HCT116 (cell line): ENCODE data around the gene CCDC185. TPM values are rescaled to one million over a fixed set of nuclear protein-coding genes. Genes with fewer than 3 reads are reported as not detected.
A peak's percentile ranks its signal among the peaks of the same experiment; 100 is the strongest.

Experiments used
- ATAC-seq: fragments of 200-7000 bp; cut with Tn5 transposase; 2 replicates; pipeline ENCODE4 v1.9.1; 2020; ENCODE audit warnings: mild to moderate bottlenecking, moderate library complexity
- BruUV-seq: library from RNA; stranded (reverse); fragments of 400-500 nt; replicated peaks from 2 replicates; lab custom pipeline; 2021; lab: Mats Ljungman, UMichigan
- CTCF ChIA-PET: fragments of 300-600 bp; sonication (Branson Sonifier 250); formaldehyde crosslinking; loops from one replicate; lab custom pipeline; 2021; ENCODE audit warnings: antibody characterized with exemption; lab: Charles Lee
- POLR2A ChIA-PET: fragments of 300-600, 350-600 bp; sonication (Branson Sonifier 250); formaldehyde crosslinking; loops from one replicate; lab custom pipeline; 2021; ENCODE audit warnings: antibody characterized with exemption; lab: Charles Lee
- RAD21 ChIA-PET, 2 experiments: fragments of 300-600 bp; sonication (Branson Sonifier 250); formaldehyde crosslinking; loops; one replicate each; lab custom pipeline; 2023; ENCODE audit warnings: low total read pairs in 2 of 2; ENCODE audit not compliant: uncharacterized antibody in 2 of 2, unreplicated experiment in 2 of 2, low non-redundant PET in 1 of 2; lab: Charles Lee
- DNase-seq: peaks from one replicate; pipeline ENCODE4 v3.0.0-alpha.2; 2010; ENCODE audit warnings: low read depth, low spot score
- H2AFZ ChIP-seq: fragments of 200-600 bp; shearing (Covaris generic), sonication (generic); 2 replicates; pipeline ENCODE4 v1.6.1; 2017; ENCODE audit warnings: low read depth, mixed run types, mixed read lengths, antibody characterized with exemption, low read length; ENCODE audit not compliant: poor library complexity, severe bottlenecking
- H3K27ac ChIP-seq: 2 replicates; pipeline ENCODE4 v1.5.1; 2012; ENCODE audit warnings: low read depth, low read length
- H3K27me3 ChIP-seq: fragments of 200-600 bp; sonication (generic); 2 replicates; pipeline ENCODE4 v1.6.1; 2016; ENCODE audit warnings: mixed run types, low read length, mixed read lengths; ENCODE audit not compliant: insufficient read depth
- H3K36me3 ChIP-seq, 2 experiments: fragments of 200-500 bp in 1 of 2; fragments of 200-600 bp in 1 of 2; sonication (Bioruptor generic) in 1 of 2; sonication (generic) in 1 of 2; 2 replicates each; pipeline versions ENCODE4 v1.5.1 to v1.6.1; 2014 to 2016; ENCODE audit warnings: low read length in 2 of 2, inconsistent platforms in 1 of 2, mixed read lengths in 1 of 2, mixed run types in 1 of 2; ENCODE audit not compliant: insufficient read depth in 2 of 2, control insufficient read depth in 1 of 2
- H3K4me1 ChIP-seq, 2 experiments: fragments of 200-600 bp in 1 of 2; sonication (generic) in 1 of 2; 2 replicates each; pipeline versions ENCODE4 v1.5.1 to v1.6.1; 2012 to 2017; ENCODE audit warnings: low read length in 2 of 2, inconsistent platforms in 1 of 2, mild to moderate bottlenecking in 1 of 2, mixed read lengths in 1 of 2, mixed run types in 1 of 2, moderate library complexity in 1 of 2; ENCODE audit not compliant: insufficient read depth in 2 of 2, control insufficient read depth in 1 of 2
- H3K4me2 ChIP-seq: fragments of 200-600 bp; sonication (generic); 2 replicates; pipeline ENCODE4 v1.6.1; 2017; ENCODE audit warnings: mixed run types, low read length, mixed read lengths
- H3K4me3 ChIP-seq, 2 experiments: fragments of 200-600 bp in 1 of 2; sonication (generic) in 1 of 2; replicated peaks in 1 of 2; 2 replicates each; pipeline ENCODE4 v1.5.1; 2011 to 2016; ENCODE audit warnings: low read length in 2 of 2, control low read depth in 1 of 2, low read depth in 1 of 2, mild to moderate bottlenecking in 1 of 2, mixed read lengths in 1 of 2, mixed run types in 1 of 2
- H3K79me2 ChIP-seq: fragments of 200-600 bp; sonication (generic); 2 replicates; pipeline ENCODE4 v1.6.1; 2017; ENCODE audit warnings: mild to moderate bottlenecking, mixed run types, low read length, moderate library complexity, mixed read lengths; ENCODE audit not compliant: insufficient read depth
- H3K9ac ChIP-seq: fragments of 200-600 bp; sonication (generic); 2 replicates; pipeline ENCODE4 v1.6.1; 2016; ENCODE audit warnings: low read length, mixed read lengths
- H3K9me2 ChIP-seq: fragments of 200-600 bp; sonication (generic), shearing (Covaris generic); 2 replicates; pipeline ENCODE4 v1.6.1; 2017; ENCODE audit warnings: mixed run types, mild to moderate bottlenecking, moderate library complexity; ENCODE audit not compliant: insufficient read depth
- H3K9me3 ChIP-seq, 2 experiments: fragments of 200-500 bp in 1 of 2; fragments of 200-600 bp in 1 of 2; sonication (Bioruptor generic) in 1 of 2; sonication (generic) in 1 of 2; 2 replicates each; pipeline ENCODE4 v1.6.1; 2014 to 2017; ENCODE audit warnings: low read length in 2 of 2, mixed read lengths in 2 of 2, inconsistent platforms in 1 of 2, low read depth in 1 of 2, mild to moderate bottlenecking in 1 of 2, mixed run types in 1 of 2, moderate library complexity in 1 of 2; ENCODE audit not compliant: control insufficient read depth in 1 of 2, insufficient read depth in 1 of 2
- H4K20me1 ChIP-seq: fragments of 200-600 bp; sonication (generic), shearing (Covaris generic); 2 replicates; pipeline ENCODE4 v1.6.1; 2017; ENCODE audit warnings: mixed run types, mild to moderate bottlenecking, moderate library complexity; ENCODE audit not compliant: insufficient read depth
- ATF3 ChIP-seq: IDR thresholded peaks from 2 replicates; pipeline ENCODE4 v1.6.1; 2012
- CBX3 ChIP-seq: IDR thresholded peaks from 2 replicates; pipeline ENCODE4 v1.6.1; 2012; ENCODE audit warnings: low read depth
- CEBPB ChIP-seq: IDR thresholded peaks from 2 replicates; pipeline ENCODE4 v1.6.1; 2012; ENCODE audit warnings: low read depth
- EZH2 ChIP-seq: fragments of 200-600 bp; sonication (generic); IDR thresholded peaks from 2 replicates; pipeline ENCODE4 v1.6.1; 2017; ENCODE audit warnings: antibody characterized with exemption, mixed run types
- EZH2phosphoT487 ChIP-seq: fragments of 200-600 bp; IDR thresholded peaks from 2 replicates; pipeline ENCODE4 v1.6.1; 2018; ENCODE audit warnings: antibody characterized with exemption, borderline replicate concordance
- FOSL1 ChIP-seq: IDR thresholded peaks from 2 replicates; pipeline ENCODE4 v1.6.1; 2012; ENCODE audit warnings: low read depth
- JUND ChIP-seq: IDR thresholded peaks from 2 replicates; pipeline ENCODE4 v1.6.1; 2012
- POLR2A ChIP-seq: IDR thresholded peaks from 2 replicates; pipeline ENCODE4 v1.7.0; 2011; ENCODE audit warnings: borderline replicate concordance; ENCODE audit not compliant: insufficient read depth, insufficient read length; ENCODE audit errors: extremely low read depth
- RAD21 ChIP-seq: IDR thresholded peaks from 2 replicates; pipeline ENCODE4 v1.6.1; 2012; ENCODE audit warnings: low read depth, mild to moderate bottlenecking
- SRF ChIP-seq: IDR thresholded peaks from 2 replicates; pipeline ENCODE4 v1.6.1; 2012; ENCODE audit warnings: low read depth
- intact Hi-C: fragments of 100-400 bp; cut with micrococcal nuclease; formaldehyde crosslinking; loops from 2 replicates; pipeline ENCODE4 v1.10.0; 2022
- total RNA-seq: library from RNA; stranded (reverse); gene quantifications from one replicate; pipeline ENCODE4 v1.2.1, GENCODE V29; 2021; ENCODE audit not compliant: unreplicated experiment
- TF ChIP-seq, protein P1 (sequence below): IDR thresholded peaks from 2 replicates; pipeline ENCODE4 v1.6.1; 2012
- TF ChIP-seq, protein P2 (sequence below), 3 experiments: fragments of 200-600 bp in 1 of 3; sonication (generic) in 1 of 3; IDR thresholded peaks in 2 of 3; conservative IDR thresholded peaks in 1 of 3; 2 replicates each; pipeline ENCODE4 v1.5.1; 2012 to 2017; ENCODE audit warnings: low read depth in 2 of 3, low read length in 2 of 3, antibody characterized with exemption in 1 of 3, borderline replicate concordance in 1 of 3, control low read depth in 1 of 3, mild to moderate bottlenecking in 1 of 3, mixed read lengths in 1 of 3, mixed run types in 1 of 3, moderate library complexity in 1 of 3; ENCODE audit not compliant: insufficient read depth in 1 of 3

Gene CCDC185
- total RNA-seq, 1 experiment from 2014 or later = not detected

- TF ChIP-seq EZH2 = no peak
- no peak for TF ChIP-seq EZH2phosphoT487
These were observed 30.0 kb upstream of the CCDC185 start (continued) for GRCh38 chr1:223363057-223363855.

- ChIA-PET POLR2A (no interaction called here), CTCF (interaction anchor here (1.6 kb wide), 1 partner anchor 15 kb away, joined by 3 read pairs; no protein-coding TSS in a partner anchor), RAD21 (no interaction called here)
- Histone ChIP-seq H3K4me3 (peak within 1 kb of the TSS; percentile 21 to 43), H3K9ac (no peak within 1 kb of the TSS), H4K20me1 (no peaks in the 10 kb centered on the region), H3K4me1 (no peaks in the 10 kb centered on the region), H3K4me2 (peak within 1 kb of the TSS; percentile 63), H3K27ac (no peak within 1 kb of the TSS), H3K9me3 (no peaks in the 10 kb centered on the region), H3K36me3 (no peaks in the 10 kb centered on the region), H3K27me3 (peaks cover 17% of the 10 kb centered on the region; the same call in 1 of the 2 replicates)
- DNase-seq (no peak), ATAC-seq (peak; percentile 81)
- no TSS peak for BruUV-seq
- TF ChIP-seq JUND (no peak), SRF (no peak), POLR2A (no peak), CBX3 (no peak), FOSL1 (no peak), RAD21 (no peak), ATF3 (no peak), CEBPB (no peak)
- TF ChIP-seq, protein P1, sequence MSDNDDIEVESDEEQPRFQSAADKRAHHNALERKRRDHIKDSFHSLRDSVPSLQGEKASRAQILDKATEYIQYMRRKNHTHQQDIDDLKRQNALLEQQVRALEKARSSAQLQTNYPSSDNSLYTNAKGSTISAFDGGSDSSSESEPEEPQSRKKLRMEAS = no peak
- TF ChIP-seq, protein P2, sequence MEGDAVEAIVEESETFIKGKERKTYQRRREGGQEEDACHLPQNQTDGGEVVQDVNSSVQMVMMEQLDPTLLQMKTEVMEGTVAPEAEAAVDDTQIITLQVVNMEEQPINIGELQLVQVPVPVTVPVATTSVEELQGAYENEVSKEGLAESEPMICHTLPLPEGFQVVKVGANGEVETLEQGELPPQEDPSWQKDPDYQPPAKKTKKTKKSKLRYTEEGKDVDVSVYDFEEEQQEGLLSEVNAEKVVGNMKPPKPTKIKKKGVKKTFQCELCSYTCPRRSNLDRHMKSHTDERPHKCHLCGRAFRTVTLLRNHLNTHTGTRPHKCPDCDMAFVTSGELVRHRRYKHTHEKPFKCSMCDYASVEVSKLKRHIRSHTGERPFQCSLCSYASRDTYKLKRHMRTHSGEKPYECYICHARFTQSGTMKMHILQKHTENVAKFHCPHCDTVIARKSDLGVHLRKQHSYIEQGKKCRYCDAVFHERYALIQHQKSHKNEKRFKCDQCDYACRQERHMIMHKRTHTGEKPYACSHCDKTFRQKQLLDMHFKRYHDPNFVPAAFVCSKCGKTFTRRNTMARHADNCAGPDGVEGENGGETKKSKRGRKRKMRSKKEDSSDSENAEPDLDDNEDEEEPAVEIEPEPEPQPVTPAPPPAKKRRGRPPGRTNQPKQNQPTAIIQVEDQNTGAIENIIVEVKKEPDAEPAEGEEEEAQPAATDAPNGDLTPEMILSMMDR (IDR thresholded peaks at IDR 0.05 in 2 of 3, conservative IDR thresholded peaks at IDR 0.05 in 1 of 3; ENCODE audit: borderline replicate concordance in 1 of 3, insufficient read depth in 1 of 3, low read depth in 2 of 3, low read length in 2 of 3) = no peak
- TF ChIP-seq, all 23 proteins: peak for 0
- Histone ChIP-seq H3K79me2 (no peaks in the 10 kb centered on the region), H2AFZ (no peak within 1 kb of the TSS), H3K9me2 (no peaks in the 10 kb centered on the region)
- intact Hi-C loops = no loop called here
These were observed 29.1 kb upstream of the CCDC185 start, which contains the start of gene SUSD4 for GRCh38 chr1:223363856-223364684. Gene SUSD4 (minus strand): TSS chr1:223364176. CDS start chr1:223363425, 751 bp downstream.
